ENCODE results near the gene LSM6.

Gene LSM6

GRCh38 chr4:146186596-146186995, 11.1 kb downstream of the LSM6 start:
- no peak for DNase-seq

DNA sequence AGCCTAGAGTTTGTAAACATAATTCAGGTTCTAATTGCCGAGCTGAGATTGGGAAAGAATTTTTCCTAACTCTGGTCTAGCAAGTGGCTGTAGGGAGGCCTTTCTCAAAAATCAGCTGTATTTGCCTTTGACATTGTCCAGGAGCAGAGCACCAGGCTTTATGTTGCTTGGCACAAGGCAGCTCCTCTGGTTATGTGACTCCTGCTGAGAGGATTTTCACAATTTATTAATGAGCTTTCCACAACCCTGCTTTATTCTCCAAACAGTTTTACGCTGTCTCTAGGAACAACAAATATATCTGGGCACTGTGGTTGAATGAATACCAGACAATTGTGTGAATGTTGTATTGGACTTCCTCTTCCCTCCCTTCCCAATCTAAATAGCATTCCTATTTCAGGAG, 14.9 kb downstream of the LSM6 start:
- DNase-seq, result no peak

DNA sequence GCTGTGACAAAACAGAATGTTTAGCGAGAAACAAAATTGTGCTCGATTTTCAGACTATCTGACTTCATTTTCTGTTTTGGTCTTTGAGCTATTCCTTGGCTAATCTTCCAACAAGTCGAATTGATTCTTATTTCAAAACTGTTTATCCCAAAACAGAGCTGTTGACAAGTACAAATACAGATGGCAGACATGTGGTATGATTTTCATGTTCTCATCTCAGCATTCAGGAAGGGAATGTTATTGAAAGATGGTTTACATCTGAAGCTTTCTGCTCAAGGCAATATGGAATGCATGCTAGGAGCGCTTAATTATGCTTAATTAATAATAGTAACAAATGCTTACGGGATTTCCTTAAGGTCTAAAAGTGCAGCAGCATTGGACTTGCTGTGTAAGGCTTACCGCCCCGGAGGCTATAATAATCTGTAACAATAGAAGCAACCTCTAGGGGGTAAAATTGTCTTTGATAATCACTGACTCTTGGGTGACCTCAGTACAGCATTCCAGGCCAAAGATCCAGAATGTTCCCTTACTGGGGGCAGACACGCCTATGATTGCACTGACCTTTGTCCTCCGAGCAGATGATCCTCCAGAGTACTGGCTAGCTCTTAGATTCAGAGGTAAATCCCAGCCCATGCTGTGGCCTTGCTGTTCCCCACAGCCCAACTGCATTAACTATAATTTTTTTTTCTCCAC, 16.4 kb downstream of the LSM6 start:
- no peak for DNase-seq

DNA sequence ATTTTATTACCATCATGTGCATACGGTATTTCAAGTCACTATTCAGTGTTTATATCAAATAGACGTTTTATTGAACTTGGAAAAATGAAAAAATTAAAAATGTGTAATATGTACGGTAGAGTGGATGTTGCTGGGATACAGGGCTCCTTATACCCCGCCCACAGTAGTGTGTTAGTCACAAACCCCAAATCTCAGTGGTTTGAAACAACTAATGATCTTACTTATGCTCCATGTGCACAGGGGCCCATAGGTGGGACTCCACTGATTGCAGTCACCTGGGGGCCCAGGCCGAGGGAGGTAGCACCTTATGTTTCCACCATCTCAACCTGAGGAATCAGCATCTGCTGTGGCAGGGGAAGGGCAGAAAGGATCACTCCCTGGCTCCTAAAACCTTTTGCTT, 18.1 kb downstream of the LSM6 start:
- no peak for DNase-seq

- no peak for DNase-seq
Measured at GRCh38 chr4:146194212-146194611, 18.7 kb downstream of the LSM6 start.

GRCh38 chr4:146202665-146203064, 27.1 kb downstream of the LSM6 start:
- DNase-seq, result no peak

GRCh38 chr4:146207410-146207809, 31.9 kb downstream of the LSM6 start:
- DNase-seq, result no peak

GRCh38 chr4:146210890-146211289, 35.4 kb downstream of the LSM6 start:
- DNase-seq, result no peak

GRCh38 chr4:146211440-146211839, 35.9 kb downstream of the LSM6 start:
- DNase-seq, result no peak

- DNase-seq, result no peak
Measured at GRCh38 chr4:146212781-146213180, 37.3 kb downstream of the LSM6 start.

DNA sequence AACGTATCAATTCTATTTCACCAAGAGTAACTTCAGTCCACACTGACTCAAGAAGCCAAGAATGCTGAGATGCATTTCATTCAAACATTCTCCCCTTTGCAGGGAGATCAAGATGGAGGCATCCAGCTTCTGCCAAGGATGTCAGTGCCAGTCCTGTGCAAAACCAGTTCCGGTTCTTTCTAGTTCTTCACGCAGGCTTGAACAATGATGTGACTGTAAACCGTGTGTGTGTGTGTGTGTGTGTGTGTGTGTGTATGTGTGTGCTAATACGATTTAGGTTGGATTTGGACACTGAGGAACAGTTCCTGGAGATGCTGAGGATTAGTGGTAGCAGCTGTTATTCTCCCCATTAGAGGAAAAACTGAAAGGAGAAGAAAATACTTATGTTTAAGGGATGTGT, 38.7 kb downstream of the LSM6 start, which contains the start of gene REELD1:
REELD1 (plus strand) TSS at position 301 of the 400 bp plus-strand sequence. CDS start 2,415 bp downstream, outside the sequence.
- DNase-seq, result no peak

DNA sequence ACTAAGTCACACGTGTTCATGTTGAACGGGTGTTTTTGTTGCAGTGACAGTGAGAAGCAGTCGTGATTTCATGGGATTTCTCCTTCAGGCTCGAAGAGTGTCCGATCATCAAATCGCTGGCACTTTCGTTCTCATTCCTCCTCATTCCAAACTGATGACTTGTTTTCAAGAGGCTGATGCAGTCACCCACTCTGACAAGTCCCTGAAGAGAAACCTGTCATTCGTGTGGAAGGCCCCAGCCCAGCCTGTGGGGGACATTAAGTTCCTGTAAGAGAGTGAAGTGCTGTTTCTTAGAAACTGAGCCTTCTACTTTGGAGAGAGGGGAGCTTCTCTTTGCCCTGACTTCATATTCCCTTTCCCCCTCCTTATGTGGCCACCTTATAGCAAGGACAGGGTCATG, 46.8 kb downstream of the LSM6 start:
- no peak for DNase-seq

DNA sequence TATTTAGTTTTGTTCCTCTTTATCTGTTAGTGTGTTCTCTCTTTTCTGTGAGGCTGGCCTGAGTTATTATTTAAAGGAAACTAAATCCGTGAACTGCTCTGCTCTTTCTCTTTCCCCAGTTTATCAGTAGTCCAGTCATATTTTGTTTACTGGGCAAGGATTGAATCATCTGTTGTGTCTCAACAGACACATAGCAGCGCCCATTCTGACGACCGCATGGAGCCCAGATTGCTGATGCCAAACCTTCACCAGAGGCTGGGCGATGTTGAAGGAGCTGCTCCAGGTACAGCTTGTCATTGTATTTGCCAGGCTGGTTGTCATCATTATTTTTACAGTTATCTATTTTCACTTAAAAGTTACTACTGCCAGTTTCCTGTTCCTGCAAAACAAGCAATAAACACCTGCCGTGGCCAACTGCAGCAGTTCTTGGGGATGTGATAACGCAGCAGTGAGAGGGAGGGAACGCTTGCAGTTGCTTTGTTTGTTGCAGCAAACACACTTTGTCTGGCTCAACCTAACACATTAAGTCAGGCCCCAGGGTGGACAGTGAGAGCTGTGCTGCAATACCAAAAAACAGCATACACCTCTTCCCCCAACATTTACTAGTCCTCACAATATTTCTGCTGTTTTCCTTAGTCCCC, 48.9 kb downstream of the LSM6 start:
- DNase-seq, result no peak

- no peak for DNase-seq
Measured at GRCh38 chr4:146229406-146229805, 53.9 kb downstream of the LSM6 start.

DNA sequence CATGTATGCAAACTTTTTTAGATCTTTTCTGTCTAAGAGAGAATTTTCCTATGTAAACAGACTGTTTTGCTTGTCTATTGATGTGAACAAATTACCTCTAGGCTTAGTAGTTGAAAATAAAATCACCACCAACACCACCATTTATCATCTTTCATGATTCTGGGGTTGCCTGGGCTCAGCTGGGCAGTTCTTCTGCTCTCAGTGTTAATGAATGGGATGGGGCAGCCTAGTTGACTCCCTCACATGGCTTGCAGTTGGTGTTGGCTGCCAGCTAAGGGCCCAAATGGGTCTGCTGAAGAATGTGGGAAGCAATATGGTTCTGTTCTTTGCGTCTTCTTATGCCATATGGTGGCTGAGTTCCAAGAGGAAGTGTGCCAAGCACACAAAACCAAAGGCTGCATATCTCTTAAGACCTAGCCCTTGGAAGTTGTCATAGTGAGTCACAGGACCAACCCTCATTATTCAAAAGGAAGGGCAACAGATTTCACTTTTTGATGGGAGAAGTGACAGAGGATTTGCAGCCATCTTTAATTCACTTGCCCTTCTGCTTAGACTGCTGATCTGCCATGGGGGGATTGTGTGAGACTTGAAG, 56.7 kb downstream of the LSM6 start:
- DNase-seq, result no peak

DNA sequence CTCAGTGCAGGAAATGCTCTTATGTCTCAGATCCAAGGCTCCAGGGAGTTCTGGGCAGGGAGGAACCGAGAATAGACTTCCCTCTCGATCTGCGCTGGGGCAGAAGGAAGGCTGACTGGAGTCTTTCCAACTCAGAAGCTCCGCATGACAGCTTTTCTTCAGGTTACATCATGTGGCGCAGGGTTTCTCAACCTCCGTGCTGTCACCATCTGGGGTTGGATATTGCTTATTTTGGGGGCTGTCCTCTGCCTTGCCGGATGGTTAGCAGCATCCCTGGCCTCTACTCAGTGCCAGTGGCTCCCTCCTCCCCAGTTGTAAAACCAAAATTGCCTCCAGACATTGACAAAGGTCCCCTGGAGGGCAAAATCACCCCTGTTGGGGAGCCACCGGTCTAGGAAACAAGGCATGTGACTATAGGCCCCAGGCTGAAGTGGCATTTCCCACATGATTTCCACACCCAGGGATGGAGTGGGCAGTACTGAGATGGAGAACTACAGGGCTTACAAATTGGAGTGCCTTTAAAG, 60.2 kb downstream of the LSM6 start:
- DNase-seq, result no peak

- no peak for DNase-seq
Measured at GRCh38 chr4:146236216-146236615, 60.7 kb downstream of the LSM6 start.

GRCh38 chr4:146237092-146237491, 61.6 kb downstream of the LSM6 start:
- DNase-seq, result no peak

- no peak for DNase-seq
Measured at GRCh38 chr4:146238107-146238506, 62.6 kb downstream of the LSM6 start.
